ENCODE measurements around the gene PFDN5.

PFDN5 gene

GRCh38 chr12:53258541-53259539 lies 36.5 kb upstream of the PFDN5 start:
- Histone ChIP-seq H3K9me3 (ENCODE audit: low read length) (no peaks in the 10 kb centered on the region), H3K4me1 (ENCODE audit: insufficient read depth, low read length, severe bottlenecking) (peaks cover 14% of the 10 kb centered on the region), H3K4me2 (ENCODE audit: low read length) (no peak overlapping the region), H3K9me2 (ENCODE audit: low read depth, low read length) (no peaks in the 10 kb centered on the region), H3K27ac (ENCODE audit: low read depth, low read length, poor library complexity, severe bottlenecking) (no peak overlapping the region), H3K9ac (ENCODE audit: low read length) (no peak overlapping the region), H3F3A (ENCODE audit: insufficient read depth, low read length) (no peaks in the 10 kb centered on the region), H3K27me3 (ENCODE audit: insufficient read depth, low read length) (no peaks in the 10 kb centered on the region), H3K4me3 (ENCODE audit: low read depth, low read length, poor library complexity, severe bottlenecking) (no peak overlapping the region), H3K79me2 (ENCODE audit: insufficient read depth, low read length) (no peaks in the 10 kb centered on the region), H2AFZ (ENCODE audit: low read length) (no peak overlapping the region), H4K20me1 (ENCODE audit: insufficient read depth, low read length) (no peaks in the 10 kb centered on the region), H3K36me3 (ENCODE audit: insufficient read depth, low read length) (peaks cover 10% of the 10 kb centered on the region; the same call in 1 of the 2 replicates)
- TF ChIP-seq CTCF (IDR thresholded peaks at IDR 0.05; ENCODE audit: low read length) (no peak), EZH2 (IDR thresholded peaks at IDR 0.05; ENCODE audit: borderline replicate concordance, low read length) (no peak)

GRCh38 chr12:53259891-53260290 lies 35.5 kb upstream of the PFDN5 start:
- Histone ChIP-seq H3K9me2 (ENCODE audit: low read depth, low read length) (no peaks in the 10 kb centered on the region), H3F3A (ENCODE audit: insufficient read depth, low read length) (no peaks in the 10 kb centered on the region), H3K4me2 (ENCODE audit: low read length) (no peak overlapping the region), H3K79me2 (ENCODE audit: insufficient read depth, low read length) (no peaks in the 10 kb centered on the region), H2AFZ (ENCODE audit: low read length) (no peak overlapping the region), H4K20me1 (ENCODE audit: insufficient read depth, low read length) (no peaks in the 10 kb centered on the region), H3K4me3 (ENCODE audit: low read depth, low read length, poor library complexity, severe bottlenecking) (no peak overlapping the region), H3K4me1 (ENCODE audit: insufficient read depth, low read length, severe bottlenecking) (peaks cover 14% of the 10 kb centered on the region), H3K9ac (ENCODE audit: low read length) (no peak overlapping the region), H3K9me3 (ENCODE audit: low read length) (no peaks in the 10 kb centered on the region), H3K36me3 (ENCODE audit: insufficient read depth, low read length) (peaks cover 3% of the 10 kb centered on the region; the same call in 1 of the 2 replicates), H3K27me3 (ENCODE audit: insufficient read depth, low read length) (no peaks in the 10 kb centered on the region), H3K27ac (ENCODE audit: low read depth, low read length, poor library complexity, severe bottlenecking) (no peak overlapping the region)
- no peak for TF ChIP-seq EZH2 (IDR thresholded peaks at IDR 0.05; ENCODE audit: borderline replicate concordance, low read length)

DNA sequence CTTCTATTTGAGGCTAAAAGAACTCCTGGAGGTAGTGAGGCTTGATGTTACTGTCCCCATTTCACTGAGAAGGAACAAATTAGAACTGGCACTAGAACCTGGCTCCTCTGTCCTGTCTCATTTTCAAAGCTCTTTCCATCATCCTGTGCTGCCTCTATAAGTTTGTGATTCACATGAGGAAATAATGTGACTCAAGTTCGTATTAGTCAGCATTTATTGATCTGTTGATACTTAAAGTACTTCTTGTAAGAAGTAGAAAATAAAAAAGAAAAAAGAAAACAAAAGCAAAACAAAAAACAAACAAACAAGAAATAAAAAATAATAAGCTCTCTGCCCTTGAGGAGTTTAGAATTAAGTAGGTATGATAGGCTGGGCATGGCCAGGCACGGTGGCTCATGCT lies 29.6 kb upstream of the PFDN5 start:
- Histone ChIP-seq H2AFZ (ENCODE audit: low read length) (no peak overlapping the region), H3K27me3 (ENCODE audit: insufficient read depth, low read length) (no peaks in the 10 kb centered on the region), H3K79me2 (ENCODE audit: insufficient read depth, low read length) (no peaks in the 10 kb centered on the region), H3K4me2 (ENCODE audit: low read length) (no peak overlapping the region), H3K36me3 (ENCODE audit: insufficient read depth, low read length) (peaks cover 18% of the 10 kb centered on the region; the same call in 1 of the 2 replicates), H3K9me2 (ENCODE audit: low read depth, low read length) (no peaks in the 10 kb centered on the region), H3K4me3 (ENCODE audit: low read depth, low read length, poor library complexity, severe bottlenecking) (no peak overlapping the region), H3K9me3 (ENCODE audit: low read length) (no peaks in the 10 kb centered on the region), H3K9ac (ENCODE audit: low read length) (no peak overlapping the region), H3F3A (ENCODE audit: insufficient read depth, low read length) (no peaks in the 10 kb centered on the region), H4K20me1 (ENCODE audit: insufficient read depth, low read length) (no peaks in the 10 kb centered on the region), H3K4me1 (ENCODE audit: insufficient read depth, low read length, severe bottlenecking) (peaks cover 29% of the 10 kb centered on the region), H3K27ac (ENCODE audit: low read depth, low read length, poor library complexity, severe bottlenecking) (no peak overlapping the region)
- TF ChIP-seq CTCF (IDR thresholded peaks at IDR 0.05; ENCODE audit: low read length), result no peak
- no peak for TF ChIP-seq EZH2 (IDR thresholded peaks at IDR 0.05; ENCODE audit: borderline replicate concordance, low read length)

Measured in OCI-LY1 (cell line).